Endothelial cell of umbilical vein (primary cell): ENCODE results near the gene LRRFIP2. TPM values are rescaled to one million over a fixed set of nuclear protein-coding genes. Genes with fewer than 3 reads are reported as not detected.

ENCODE experiments used
- BruUV-seq: library from RNA; stranded (reverse); fragments of 400-500 nt; replicated peaks from 2 replicates; lab custom pipeline; 2021; lab: Mats Ljungman, UMichigan
- CTCF ChIA-PET: fragments of 300-600, 350-600 bp; sonication (Branson Sonifier 250); formaldehyde crosslinking; loops from one replicate; lab custom pipeline; 2021; ENCODE audit warnings: antibody characterized with exemption, inconsistent platforms; lab: Charles Lee
- POLR2A ChIA-PET: fragments of 300-600, 350-600 bp; sonication (Branson Sonifier 250); formaldehyde crosslinking; loops from one replicate; lab custom pipeline; 2021; ENCODE audit warnings: antibody characterized with exemption, inconsistent platforms; lab: Charles Lee
- DNase-seq: peaks from one replicate; pipeline ENCODE4 v3.0.0-alpha.2; 2011; ENCODE audit warnings: low read depth, low spot score
- FAIRE-seq: peaks from 2 replicates; lab custom pipeline; 2011; peaks lifted over from hg19 to GRCh38; lab: Jason Lieb, UNC
- H2AFZ ChIP-seq: 2 replicates; pipeline ENCODE4 v1.6.0; 2012; ENCODE audit warnings: low read depth, low read length, control low read depth, inconsistent platforms
- H3K27ac ChIP-seq: 2 replicates; pipeline ENCODE4 v1.5.1; 2011; ENCODE audit warnings: low read depth, mild to moderate bottlenecking, control low read depth, low read length, moderate library complexity; ENCODE audit not compliant: insufficient read depth
- H3K27me3 ChIP-seq, 2 experiments: 2 replicates each; pipeline versions ENCODE4 v1.6.0 to v1.6.1; 2011; ENCODE audit warnings: low read length in 2 of 2, mixed read lengths in 1 of 2; ENCODE audit not compliant: control insufficient read depth in 2 of 2, insufficient read depth in 2 of 2
- H3K36me3 ChIP-seq, 2 experiments: 2 replicates in 1 of 2; 3 replicates in 1 of 2; pipeline ENCODE4 v1.5.1; 2011; ENCODE audit warnings: low read length in 2 of 2, mild to moderate bottlenecking in 1 of 2, moderate library complexity in 1 of 2; ENCODE audit not compliant: control insufficient read depth in 2 of 2, insufficient read depth in 2 of 2; ENCODE audit errors: extremely low read depth in 1 of 2
- H3K4me1 ChIP-seq: 3 replicates; pipeline ENCODE4 v1.5.1; 2011; ENCODE audit warnings: mild to moderate bottlenecking, low read length; ENCODE audit not compliant: control insufficient read depth, insufficient read depth; ENCODE audit errors: extremely low read depth
- H3K4me2 ChIP-seq: 2 replicates; pipeline ENCODE4 v1.6.1; 2011; ENCODE audit warnings: low read length, control low read depth, mixed read lengths; ENCODE audit not compliant: insufficient read depth
- H3K4me3 ChIP-seq, 3 experiments: fragments of 200-600 bp in 1 of 3; sonication (generic), shearing (Covaris generic) in 1 of 3; replicated peaks in 1 of 3; 2 replicates each; pipeline ENCODE4 v1.5.1; 2011 to 2016; ENCODE audit warnings: control low read depth in 3 of 3, low read length in 3 of 3, mild to moderate bottlenecking in 2 of 3, inconsistent platforms in 1 of 3, low read depth in 1 of 3, moderate library complexity in 1 of 3; ENCODE audit not compliant: insufficient read depth in 1 of 3
- H3K79me2 ChIP-seq: 2 replicates; pipeline ENCODE4 v1.6.0; 2012; ENCODE audit warnings: low read length, inconsistent platforms; ENCODE audit not compliant: control insufficient read depth, insufficient read depth
- H3K9ac ChIP-seq: replicated peaks from 2 replicates; pipeline ENCODE3; 2011; ENCODE audit warnings: low read length, control low read depth; ENCODE audit not compliant: insufficient read depth; ENCODE audit errors: extremely low read depth
- H3K9me1 ChIP-seq: replicated peaks from 3 replicates; pipeline ENCODE4 v1.6.0; 2011; ENCODE audit warnings: mild to moderate bottlenecking, low read length; ENCODE audit not compliant: control insufficient read depth, insufficient read depth; ENCODE audit errors: extremely low read depth
- H3K9me3 ChIP-seq: replicated peaks from 2 replicates; pipeline ENCODE4 v1.5.1; 2012; ENCODE audit warnings: low read length, inconsistent platforms; ENCODE audit not compliant: control insufficient read depth, insufficient read depth
- H4K20me1 ChIP-seq: replicated peaks from 2 replicates; pipeline ENCODE3; 2011; ENCODE audit warnings: mild to moderate bottlenecking, low read length; ENCODE audit not compliant: control insufficient read depth, insufficient read depth; ENCODE audit errors: extremely low read depth
- CTCF ChIP-seq, 2 donors: IDR thresholded peaks; 1 replicate in 1 of 2; 2 replicates in 1 of 2; pipeline ENCODE4 v1.5.1; 2011; ENCODE audit warnings: low read length in 2 of 2, mild to moderate bottlenecking in 2 of 2, moderate library complexity in 2 of 2, control low read depth in 1 of 2, inconsistent platforms in 1 of 2, low read depth in 1 of 2; ENCODE audit not compliant: insufficient read depth in 1 of 2; ENCODE audit errors: extremely low read depth in 1 of 2
- EZH2 ChIP-seq: IDR thresholded peaks from 2 replicates; pipeline ENCODE4 v1.6.1; 2012; ENCODE audit warnings: borderline replicate concordance, low read depth, mild to moderate bottlenecking, moderate library complexity, low read length, inconsistent platforms; ENCODE audit not compliant: severe bottlenecking
- FOS ChIP-seq: IDR thresholded peaks from 2 replicates; pipeline ENCODE4 v1.6.1; 2011; ENCODE audit warnings: mild to moderate bottlenecking, low read length, moderate library complexity, borderline replicate concordance; ENCODE audit not compliant: insufficient read depth
- GATA2 ChIP-seq: IDR thresholded peaks from 2 replicates; pipeline ENCODE4 v1.7.0; 2011; ENCODE audit warnings: low read depth, mild to moderate bottlenecking, moderate library complexity, mixed read lengths, low read length; ENCODE audit not compliant: insufficient read length, insufficient read depth
- JUN ChIP-seq: IDR thresholded peaks from 2 replicates; pipeline ENCODE4 v1.6.1; 2011; ENCODE audit warnings: borderline replicate concordance, low read depth; ENCODE audit not compliant: insufficient read length, insufficient read depth
- MYC ChIP-seq: IDR thresholded peaks from one replicate; pipeline ENCODE4 v1.6.1; 2011; ENCODE audit warnings: mild to moderate bottlenecking, low read depth, low read length
- POLR2A ChIP-seq: IDR thresholded peaks from 2 replicates; pipeline ENCODE4 v1.6.1; 2012; ENCODE audit warnings: low read depth, mild to moderate bottlenecking, control low read depth, low read length
- POLR2AphosphoS5 ChIP-seq: IDR thresholded peaks from 2 replicates; pipeline ENCODE4 v1.6.1; 2012; ENCODE audit warnings: low read depth, mild to moderate bottlenecking, control low read depth, low read length, moderate library complexity; ENCODE audit not compliant: insufficient read depth
- dilution Hi-C: fragments of 300-500 bp; cut with MboI; formaldehyde crosslinking; loops from one replicate; pipeline ENCODE4 v1.15.0; 2019; ENCODE audit warnings: low sequenced_read_pairs; ENCODE audit not compliant: extremely low pct_ligation_motif_present
- intact Hi-C: fragments of 100-400 bp; cut with micrococcal nuclease; formaldehyde crosslinking; loops from one replicate; pipeline ENCODE4 v1.10.0; 2022
- polyA plus RNA-seq, 4 experiments: library from polyadenylated mRNA; depleted of rRNA in 3 of 4; stranded (reverse) in 3 of 4; unstranded in 1 of 4; fragments of >200 nt; gene quantifications; 2 replicates each; pipeline versions ENCODE4 v1.2.1 to v1.2.3, GENCODE V29; 2011 to 2012; ENCODE audit warnings: missing spikeins in 1 of 4
- total RNA-seq: library from RNA; stranded (reverse); gene quantifications from 2 replicates; pipeline ENCODE4 v1.2.3, GENCODE V29; 2021

The LRRFIP2 gene
- total and polyA plus RNA-seq, 2 donors (not counting 3 experiments of a cell fraction or from before 2014, with no cell fraction given): 20.8 to 78.9 TPM

- no peak overlapping the region for H3K9ac ChIP-seq
- H3K4me3 ChIP-seq: no peak overlapping the region
- peak overlapping the region; percentile 37 for H3K4me2 ChIP-seq
- no peak for DNase-seq
- ChIA-PET POLR2A (no interaction called here), CTCF (interaction anchor here (1.0 to 1.9 kb wide), 4 partner anchors 8 to 29 kb away, joined by 3 to 4 read pairs (median 4); no protein-coding TSS in a partner anchor)
- H3K79me2 ChIP-seq: peaks cover 3% of the 10 kb centered on the region
- no peaks in the 10 kb centered on the region for H3K9me3 ChIP-seq
- no peak overlapping the region for H2AFZ ChIP-seq
- H4K20me1 ChIP-seq: no peaks in the 10 kb centered on the region
- intact Hi-C loops: loop anchor here (5.0 kb wide), 1 partner anchor 38 kb away; no protein-coding TSS in a partner anchor
- no peak for TF ChIP-seq POLR2A
- H3K9me1 ChIP-seq: no peaks in the 10 kb centered on the region
- dilution Hi-C loops: no loop called here
- H3K27me3 ChIP-seq: no peaks in the 10 kb centered on the region
- no peak for FAIRE-seq
- peak overlapping the region; percentile 49 for H3K27ac ChIP-seq
- BruUV-seq: no TSS peak
- peaks cover 0 to 2% of the 10 kb centered on the region in 2 experiments for H3K36me3 ChIP-seq
- H3K4me1 ChIP-seq: peaks cover 37% of the 10 kb centered on the region
These were observed 79.7 kb downstream of the LRRFIP2 start for GRCh38 chr3:37094636-37095035.

GRCh38 chr3:37093481-37093880 is 80.9 kb downstream of the LRRFIP2 start:
- Histone ChIP-seq H3K9me3 (no peaks in the 10 kb centered on the region), H3K4me3 (no peak overlapping the region), H2AFZ (no peak overlapping the region), H3K4me2 (no peak overlapping the region), H3K27me3 (no peaks in the 10 kb centered on the region), H3K27ac (no peak overlapping the region), H3K9ac (no peak overlapping the region), H3K79me2 (no peaks in the 10 kb centered on the region), H3K36me3 (peaks cover 0 to 2% of the 10 kb centered on the region in 2 experiments), H3K9me1 (no peaks in the 10 kb centered on the region), H4K20me1 (no peaks in the 10 kb centered on the region), H3K4me1 (peaks cover 37% of the 10 kb centered on the region)
- FAIRE-seq (no peak), DNase-seq (no peak)
- ChIA-PET CTCF (interaction anchor here (0.7 to 1.9 kb wide), 3 partner anchors 9 to 28 kb away, joined by 3 to 4 read pairs (median 4); no protein-coding TSS in a partner anchor), POLR2A (no interaction called here)
- no TSS peak for BruUV-seq
- intact Hi-C loops: no loop called here
- dilution Hi-C loops: no loop called here
- no peak for TF ChIP-seq FOS
- no peak for TF ChIP-seq MYC
- TF ChIP-seq CTCF (IDR thresholded peaks at IDR 0.05; ENCODE audit: extremely low read depth in 1 of 2, insufficient read depth in 1 of 2, low read depth in 1 of 2, low read length in 2 of 2): no peak
- no peak for TF ChIP-seq GATA2
- TF ChIP-seq JUN: no peak
- TF ChIP-seq POLR2AphosphoS5: no peak
- TF ChIP-seq EZH2: no peak
- no peak for TF ChIP-seq POLR2A
